Measurements from ENCODE around the gene MRO. TPM values are rescaled to one million over a fixed set of nuclear protein-coding genes. Genes with fewer than 3 reads are reported as not detected.

MRO gene
- total and polyA plus RNA-seq, 10 of the 15 experiments (the other 5 are each of a cell fraction or from before 2014, with no cell fraction given), result 0.11 to 0.18 TPM; not detected in 8

DNA sequence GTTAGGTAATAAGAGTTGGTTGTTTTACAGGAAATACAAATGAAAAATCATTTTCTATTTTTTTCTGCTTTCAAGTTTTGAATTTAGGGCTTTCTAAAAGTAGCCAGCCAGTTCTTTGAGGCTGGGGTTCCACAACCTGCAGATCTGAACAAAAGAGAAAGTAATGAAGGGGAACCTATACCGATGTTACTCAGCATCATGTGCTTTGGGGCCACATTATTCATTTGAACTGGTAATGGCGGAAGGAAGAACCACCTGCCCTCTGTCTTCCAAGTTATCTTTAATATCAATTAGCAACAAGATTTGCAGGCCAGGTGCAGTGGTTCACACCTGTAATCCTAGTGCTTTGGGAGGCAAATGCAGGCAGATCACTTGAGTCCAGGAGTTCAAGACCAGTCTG is 12.9 kb upstream of the MRO start (continued):
- no peak for TF ChIP-seq MYB (IDR thresholded peaks at IDR 0.05; ENCODE audit: borderline replicate concordance, low read depth, low read length)
- 0 out of 2 replicates have a peak, but pooled peaks have one; percentile 46 for TF ChIP-seq CBX5 (IDR thresholded peaks at IDR 0.05; ENCODE audit: low read depth)
- TF ChIP-seq NRF1 (conservative IDR thresholded peaks at IDR 0.05; ENCODE audit: low read depth, low read length), result no peak
- 0 out of 2 replicates have a peak, but pooled peaks have one; percentile 49 for TF ChIP-seq TCF7 (IDR thresholded peaks at IDR 0.05; ENCODE audit: borderline replicate concordance)
- TF ChIP-seq, protein P1, sequence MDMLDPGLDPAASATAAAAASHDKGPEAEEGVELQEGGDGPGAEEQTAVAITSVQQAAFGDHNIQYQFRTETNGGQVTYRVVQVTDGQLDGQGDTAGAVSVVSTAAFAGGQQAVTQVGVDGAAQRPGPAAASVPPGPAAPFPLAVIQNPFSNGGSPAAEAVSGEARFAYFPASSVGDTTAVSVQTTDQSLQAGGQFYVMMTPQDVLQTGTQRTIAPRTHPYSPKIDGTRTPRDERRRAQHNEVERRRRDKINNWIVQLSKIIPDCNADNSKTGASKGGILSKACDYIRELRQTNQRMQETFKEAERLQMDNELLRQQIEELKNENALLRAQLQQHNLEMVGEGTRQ (IDR thresholded peaks at IDR 0.05; ENCODE audit: borderline replicate concordance, low read depth, low read length), result no peak
- TF ChIP-seq KLF5 (IDR thresholded peaks at IDR 0.05; ENCODE audit: partially characterized antibody), result no peak
- TF ChIP-seq MXI1 (IDR thresholded peaks at IDR 0.05; ENCODE audit: low read depth, low read length), result no peak
- peak; percentile 53; the same call in 1 of the 2 replicates for TF ChIP-seq NFIC (IDR thresholded peaks at IDR 0.05; ENCODE audit: low read depth, low read length)
- TF ChIP-seq, protein P2, sequence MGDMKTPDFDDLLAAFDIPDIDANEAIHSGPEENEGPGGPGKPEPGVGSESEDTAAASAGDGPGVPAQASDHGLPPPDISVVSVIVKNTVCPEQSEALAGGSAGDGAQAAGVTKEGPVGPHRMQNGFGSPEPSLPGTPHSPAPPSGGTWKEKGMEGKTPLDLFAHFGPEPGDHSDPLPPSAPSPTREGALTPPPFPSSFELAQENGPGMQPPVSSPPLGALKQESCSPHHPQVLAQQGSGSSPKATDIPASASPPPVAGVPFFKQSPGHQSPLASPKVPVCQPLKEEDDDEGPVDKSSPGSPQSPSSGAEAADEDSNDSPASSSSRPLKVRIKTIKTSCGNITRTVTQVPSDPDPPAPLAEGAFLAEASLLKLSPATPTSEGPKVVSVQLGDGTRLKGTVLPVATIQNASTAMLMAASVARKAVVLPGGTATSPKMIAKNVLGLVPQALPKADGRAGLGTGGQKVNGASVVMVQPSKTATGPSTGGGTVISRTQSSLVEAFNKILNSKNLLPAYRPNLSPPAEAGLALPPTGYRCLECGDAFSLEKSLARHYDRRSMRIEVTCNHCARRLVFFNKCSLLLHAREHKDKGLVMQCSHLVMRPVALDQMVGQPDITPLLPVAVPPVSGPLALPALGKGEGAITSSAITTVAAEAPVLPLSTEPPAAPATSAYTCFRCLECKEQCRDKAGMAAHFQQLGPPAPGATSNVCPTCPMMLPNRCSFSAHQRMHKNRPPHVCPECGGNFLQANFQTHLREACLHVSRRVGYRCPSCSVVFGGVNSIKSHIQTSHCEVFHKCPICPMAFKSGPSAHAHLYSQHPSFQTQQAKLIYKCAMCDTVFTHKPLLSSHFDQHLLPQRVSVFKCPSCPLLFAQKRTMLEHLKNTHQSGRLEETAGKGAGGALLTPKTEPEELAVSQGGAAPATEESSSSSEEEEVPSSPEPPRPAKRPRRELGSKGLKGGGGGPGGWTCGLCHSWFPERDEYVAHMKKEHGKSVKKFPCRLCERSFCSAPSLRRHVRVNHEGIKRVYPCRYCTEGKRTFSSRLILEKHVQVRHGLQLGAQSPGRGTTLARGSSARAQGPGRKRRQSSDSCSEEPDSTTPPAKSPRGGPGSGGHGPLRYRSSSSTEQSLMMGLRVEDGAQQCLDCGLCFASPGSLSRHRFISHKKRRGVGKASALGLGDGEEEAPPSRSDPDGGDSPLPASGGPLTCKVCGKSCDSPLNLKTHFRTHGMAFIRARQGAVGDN (IDR thresholded peaks at IDR 0.05), result peak; percentile 60; the same call in 1 of the 2 replicates
- 0 out of 3 replicates have a peak, but pooled peaks have one; percentile 29 for TF ChIP-seq POU2F2 (IDR thresholded peaks at IDR 0.05; ENCODE audit: borderline replicate concordance, low read depth, low read length)
- TF ChIP-seq GABPA (IDR thresholded peaks at IDR 0.05; ENCODE audit: low read depth), result no peak
- 0 out of 2 replicates have a peak, but pooled peaks have one; percentile 16 for TF ChIP-seq BACH1 (IDR thresholded peaks at IDR 0.05; ENCODE audit: borderline replicate concordance)
- 0 out of 2 replicates have a peak, but pooled peaks have one; percentile 28 for TF ChIP-seq FOXM1 (IDR thresholded peaks at IDR 0.05; ENCODE audit: low read depth, low read length)
- no peak for TF ChIP-seq SREBF2 (IDR thresholded peaks at IDR 0.05; ENCODE audit: low read length)
- no peak for TF ChIP-seq HDAC2 (IDR thresholded peaks at IDR 0.05)
- TF ChIP-seq, protein P3, sequence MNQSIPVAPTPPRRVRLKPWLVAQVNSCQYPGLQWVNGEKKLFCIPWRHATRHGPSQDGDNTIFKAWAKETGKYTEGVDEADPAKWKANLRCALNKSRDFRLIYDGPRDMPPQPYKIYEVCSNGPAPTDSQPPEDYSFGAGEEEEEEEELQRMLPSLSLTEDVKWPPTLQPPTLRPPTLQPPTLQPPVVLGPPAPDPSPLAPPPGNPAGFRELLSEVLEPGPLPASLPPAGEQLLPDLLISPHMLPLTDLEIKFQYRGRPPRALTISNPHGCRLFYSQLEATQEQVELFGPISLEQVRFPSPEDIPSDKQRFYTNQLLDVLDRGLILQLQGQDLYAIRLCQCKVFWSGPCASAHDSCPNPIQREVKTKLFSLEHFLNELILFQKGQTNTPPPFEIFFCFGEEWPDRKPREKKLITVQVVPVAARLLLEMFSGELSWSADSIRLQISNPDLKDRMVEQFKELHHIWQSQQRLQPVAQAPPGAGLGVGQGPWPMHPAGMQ (IDR thresholded peaks at IDR 0.05; ENCODE audit: borderline replicate concordance), result no peak
- no peak for TF ChIP-seq SREBF1 (IDR thresholded peaks at IDR 0.05; ENCODE audit: low read length)
- no peak for TF ChIP-seq ZNF24 (IDR thresholded peaks at IDR 0.05)
- TF ChIP-seq SMAD5 (IDR thresholded peaks at IDR 0.05; ENCODE audit: low read depth), result no peak
- TF ChIP-seq, protein P4, sequence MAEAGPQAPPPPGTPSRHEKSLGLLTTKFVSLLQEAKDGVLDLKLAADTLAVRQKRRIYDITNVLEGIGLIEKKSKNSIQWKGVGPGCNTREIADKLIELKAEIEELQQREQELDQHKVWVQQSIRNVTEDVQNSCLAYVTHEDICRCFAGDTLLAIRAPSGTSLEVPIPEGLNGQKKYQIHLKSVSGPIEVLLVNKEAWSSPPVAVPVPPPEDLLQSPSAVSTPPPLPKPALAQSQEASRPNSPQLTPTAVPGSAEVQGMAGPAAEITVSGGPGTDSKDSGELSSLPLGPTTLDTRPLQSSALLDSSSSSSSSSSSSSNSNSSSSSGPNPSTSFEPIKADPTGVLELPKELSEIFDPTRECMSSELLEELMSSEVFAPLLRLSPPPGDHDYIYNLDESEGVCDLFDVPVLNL (IDR thresholded peaks at IDR 0.05; ENCODE audit: low read depth, low read length), result no peak
- no peak for TF ChIP-seq FOXK2 (IDR thresholded peaks at IDR 0.05)
- TF ChIP-seq EZH2 (IDR thresholded peaks at IDR 0.05; ENCODE audit: borderline replicate concordance, control insufficient read depth, low read depth, low read length), result no peak
- no peak for TF ChIP-seq CHD2 (IDR thresholded peaks at IDR 0.05; ENCODE audit: borderline replicate concordance, low read depth, low read length)
- no peak for TF ChIP-seq POLR2A (IDR thresholded peaks at IDR 0.05; ENCODE audit: low read depth, low read length)
